Measurements from ENCODE around the gene CTF1.

GRCh38 chr16:30921459-30921747 is 25.0 kb downstream of the CTF1 start:
- TF ChIP-seq, protein P1, sequence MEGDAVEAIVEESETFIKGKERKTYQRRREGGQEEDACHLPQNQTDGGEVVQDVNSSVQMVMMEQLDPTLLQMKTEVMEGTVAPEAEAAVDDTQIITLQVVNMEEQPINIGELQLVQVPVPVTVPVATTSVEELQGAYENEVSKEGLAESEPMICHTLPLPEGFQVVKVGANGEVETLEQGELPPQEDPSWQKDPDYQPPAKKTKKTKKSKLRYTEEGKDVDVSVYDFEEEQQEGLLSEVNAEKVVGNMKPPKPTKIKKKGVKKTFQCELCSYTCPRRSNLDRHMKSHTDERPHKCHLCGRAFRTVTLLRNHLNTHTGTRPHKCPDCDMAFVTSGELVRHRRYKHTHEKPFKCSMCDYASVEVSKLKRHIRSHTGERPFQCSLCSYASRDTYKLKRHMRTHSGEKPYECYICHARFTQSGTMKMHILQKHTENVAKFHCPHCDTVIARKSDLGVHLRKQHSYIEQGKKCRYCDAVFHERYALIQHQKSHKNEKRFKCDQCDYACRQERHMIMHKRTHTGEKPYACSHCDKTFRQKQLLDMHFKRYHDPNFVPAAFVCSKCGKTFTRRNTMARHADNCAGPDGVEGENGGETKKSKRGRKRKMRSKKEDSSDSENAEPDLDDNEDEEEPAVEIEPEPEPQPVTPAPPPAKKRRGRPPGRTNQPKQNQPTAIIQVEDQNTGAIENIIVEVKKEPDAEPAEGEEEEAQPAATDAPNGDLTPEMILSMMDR (IDR thresholded peaks at IDR 0.05), result no peak
- no peak for TF ChIP-seq PHF8 (IDR thresholded peaks at IDR 0.05; ENCODE audit: borderline replicate concordance, low read depth)
- no peak for TF ChIP-seq CEBPB (IDR thresholded peaks at IDR 0.05)
- TF ChIP-seq, protein P2, sequence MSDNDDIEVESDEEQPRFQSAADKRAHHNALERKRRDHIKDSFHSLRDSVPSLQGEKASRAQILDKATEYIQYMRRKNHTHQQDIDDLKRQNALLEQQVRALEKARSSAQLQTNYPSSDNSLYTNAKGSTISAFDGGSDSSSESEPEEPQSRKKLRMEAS (IDR thresholded peaks at IDR 0.05), result no peak
- no peak for TF ChIP-seq NFE2L2 (conservative IDR thresholded peaks at IDR 0.05; ENCODE audit: low read length)
- TF ChIP-seq BCL3 (IDR thresholded peaks at IDR 0.05), result no peak

All from A549 (cell line).